H9 (cell line): ENCODE data around the gene PLEKHA8. TPM values are rescaled to one million over a fixed set of nuclear protein-coding genes. Genes with fewer than 3 reads are reported as not detected.

Source experiments
- DNase-seq: peaks from one replicate; pipeline ENCODE4 v3.0.0-alpha.2; 2017
- H2AFZ ChIP-seq: one replicate; pipeline ENCODE4 v1.6.1; 2013; ENCODE audit warnings: mild to moderate bottlenecking, low read length, control low read depth, moderate library complexity
- H2AK5ac ChIP-seq: 2 replicates; pipeline ENCODE4 v1.6.1; 2013; ENCODE audit warnings: low read length, control low read depth, mixed read lengths; ENCODE audit not compliant: insufficient read length
- H2BK120ac ChIP-seq: one replicate; pipeline ENCODE4 v1.6.1; 2013; ENCODE audit warnings: low read depth, mild to moderate bottlenecking, low read length, control low read depth, inconsistent platforms; ENCODE audit not compliant: poor library complexity, severe bottlenecking
- H2BK12ac ChIP-seq: 2 replicates; pipeline ENCODE4 v1.6.1; 2013; ENCODE audit warnings: low read length, control low read depth, mixed read lengths, low read depth; ENCODE audit not compliant: insufficient read length
- H2BK15ac ChIP-seq: 2 replicates; pipeline ENCODE4 v1.6.1; 2013; ENCODE audit warnings: low read depth, low read length, control low read depth
- H2BK20ac ChIP-seq: one replicate; pipeline ENCODE4 v1.6.1; 2013; ENCODE audit warnings: low read depth, mild to moderate bottlenecking, low read length, control low read depth, inconsistent platforms; ENCODE audit not compliant: poor library complexity, severe bottlenecking
- H2BK5ac ChIP-seq: 2 replicates; pipeline ENCODE4 v1.6.1; 2013; ENCODE audit warnings: low read length, control low read depth, mixed read lengths; ENCODE audit not compliant: insufficient read length
- H3K14ac ChIP-seq: 2 replicates; pipeline ENCODE4 v1.6.1; 2013; ENCODE audit warnings: low read length, control low read depth; ENCODE audit not compliant: insufficient read depth
- H3K18ac ChIP-seq: 2 replicates; pipeline ENCODE4 v1.6.1; 2013; ENCODE audit warnings: low read depth, mild to moderate bottlenecking, mixed read lengths, low read length, control low read depth; ENCODE audit not compliant: insufficient read length
- H3K23ac ChIP-seq: 2 replicates; pipeline ENCODE4 v1.6.1; 2013; ENCODE audit warnings: low read length, control low read depth, mixed read lengths, low read depth; ENCODE audit not compliant: insufficient read length
- H3K23me2 ChIP-seq: 2 replicates; pipeline ENCODE4 v1.6.1; 2013; ENCODE audit warnings: low read depth, mild to moderate bottlenecking, mixed read lengths, low read length, control low read depth; ENCODE audit not compliant: insufficient read length, poor library complexity, severe bottlenecking
- H3K27ac ChIP-seq: 2 replicates; pipeline ENCODE4 v1.5.1; 2013; ENCODE audit warnings: low read length, control low read depth, mixed read lengths, low read depth; ENCODE audit not compliant: insufficient read length
- H3K27me3 ChIP-seq: 2 replicates; pipeline ENCODE4 v1.6.1; 2013; ENCODE audit warnings: low read length, control low read depth, inconsistent platforms; ENCODE audit not compliant: insufficient read depth
- H3K4ac ChIP-seq: 2 replicates; pipeline ENCODE4 v1.6.1; 2013; ENCODE audit warnings: low read depth, mild to moderate bottlenecking, control low read depth, inconsistent platforms, low read length, moderate library complexity
- H3K4me1 ChIP-seq: 2 replicates; pipeline ENCODE4 v1.6.1; 2013; ENCODE audit warnings: low read length, control low read depth, inconsistent platforms; ENCODE audit not compliant: insufficient read depth
- H3K4me2 ChIP-seq: 2 replicates; pipeline ENCODE4 v1.6.1; 2013; ENCODE audit warnings: low read length, control low read depth, mixed read lengths; ENCODE audit not compliant: insufficient read length, insufficient read depth
- H3K56ac ChIP-seq: 2 replicates; pipeline ENCODE4 v1.6.1; 2013; ENCODE audit warnings: low read depth, mild to moderate bottlenecking, mixed read lengths, low read length, control low read depth; ENCODE audit not compliant: insufficient read length
- H3K79me1 ChIP-seq: 2 replicates; pipeline ENCODE4 v1.6.1; 2013; ENCODE audit warnings: low read depth, mild to moderate bottlenecking, moderate library complexity, low read length, control low read depth, inconsistent platforms; ENCODE audit not compliant: insufficient read depth, poor library complexity, severe bottlenecking
- H3K79me2 ChIP-seq: 2 replicates; pipeline ENCODE4 v1.6.1; 2013; ENCODE audit warnings: low read length, control low read depth, inconsistent platforms; ENCODE audit not compliant: insufficient read depth
- H3K9ac ChIP-seq: 2 replicates; pipeline ENCODE4 v1.6.1; 2013; ENCODE audit warnings: low read length, control low read depth, mixed read lengths; ENCODE audit not compliant: insufficient read length; ENCODE audit errors: extremely low read depth
- H3K9me3 ChIP-seq: one replicate; pipeline ENCODE4 v1.6.1; 2013; ENCODE audit warnings: low read depth, low read length, inconsistent platforms; ENCODE audit not compliant: control insufficient read depth
- H3T11ph ChIP-seq: one replicate; pipeline ENCODE4 v1.6.1; 2013; ENCODE audit warnings: mild to moderate bottlenecking, low read length, control low read depth, inconsistent platforms
- H4K20me1 ChIP-seq: one replicate; pipeline ENCODE4 v1.6.1; 2013; ENCODE audit not compliant: control insufficient read depth, insufficient read length, insufficient read depth
- H4K5ac ChIP-seq: 2 replicates; pipeline ENCODE4 v1.6.1; 2013; ENCODE audit warnings: low read depth, mild to moderate bottlenecking, mixed read lengths, low read length, control low read depth; ENCODE audit not compliant: insufficient read length
- H4K8ac ChIP-seq: replicated peaks from 2 replicates; pipeline ENCODE4 v1.6.1; 2013; ENCODE audit warnings: low read length, control low read depth, mixed read lengths, low read depth; ENCODE audit not compliant: insufficient read length
- H4K91ac ChIP-seq: 2 replicates; pipeline ENCODE4 v1.6.1; 2013; ENCODE audit warnings: low read depth, mild to moderate bottlenecking, moderate library complexity, mixed read lengths, low read length, control low read depth; ENCODE audit not compliant: insufficient read length
- H3K27ac Mint-ChIP-seq, 3 experiments: 2 replicates in 2 of 3; 3 replicates in 1 of 3; pipeline ENCODE4 v1.8.0; 2020 to 2021; ENCODE audit warnings: mixed read lengths in 3 of 3, mild to moderate bottlenecking in 1 of 3, moderate library complexity in 1 of 3
- H3K27me3 Mint-ChIP-seq: 2 replicates; pipeline ENCODE4 v1.8.0; 2021; ENCODE audit warnings: low read depth, mild to moderate bottlenecking, moderate library complexity, mixed read lengths
- H3K36me3 Mint-ChIP-seq, 3 experiments: 2 replicates in 2 of 3; 3 replicates in 1 of 3; pipeline ENCODE4 v1.8.0; 2020 to 2021; ENCODE audit warnings: low read depth in 3 of 3, mixed read lengths in 3 of 3; ENCODE audit not compliant: insufficient read depth in 1 of 3
- H3K4me1 Mint-ChIP-seq, 2 experiments: 2 replicates each; pipeline ENCODE4 v1.8.0; 2020; ENCODE audit warnings: mixed read lengths in 2 of 2
- H3K4me3 Mint-ChIP-seq, 2 experiments: 2 replicates in 1 of 2; 3 replicates in 1 of 2; pipeline ENCODE4 v1.8.0; 2020 to 2021; ENCODE audit warnings: mild to moderate bottlenecking in 2 of 2, mixed read lengths in 2 of 2, moderate library complexity in 1 of 2
- H3K9me3 Mint-ChIP-seq, 2 experiments: 2 replicates in 1 of 2; 3 replicates in 1 of 2; pipeline ENCODE4 v1.8.0; 2020; ENCODE audit warnings: mild to moderate bottlenecking in 2 of 2, mixed read lengths in 2 of 2, moderate library complexity in 1 of 2
- CTCF ChIP-seq: fragments of 200-600 bp; sonication (generic); conservative IDR thresholded peaks from 3 replicates; pipeline ENCODE4 v1.8.0; 2021; ENCODE audit warnings: antibody characterized with exemption, mild to moderate bottlenecking
- WGBS: extraction: QIAGEN DNeasy Blood & Tissue Kit; methylation state at CpG from one replicate; pipeline ENCODE4 v1.1.7; 2013; ENCODE audit warnings: missing lambda C conversion rate, low lambda C conversion rate, mixed read lengths; ENCODE audit not compliant: insufficient read length; ENCODE audit errors: extremely low coverage; 5-methylcytosine and 5-hydroxymethylcytosine counted together
- total RNA-seq: library from RNA; stranded (reverse); gene quantifications from 2 replicates; pipeline ENCODE4 v1.2.1, GENCODE V29; 2021

The PLEKHA8 gene
- total RNA-seq, 1 experiment from 2014 or later: 37.0 TPM

GRCh38 chr7:30091987-30092386, 63.8 kb downstream of the PLEKHA8 start:
- WGBS: no CpG with 5 or more reads among the region's 5 CpGs

More at GRCh38 chr7:30091987-30092386, 63.8 kb downstream of the PLEKHA8 start:
- Histone ChIP-seq H4K5ac (no peak overlapping the region), H2AFZ (no peak overlapping the region), H2BK20ac (no peak overlapping the region), H3K56ac (no peak overlapping the region), H3K14ac (no peak overlapping the region), H3K9ac (no peak overlapping the region), H4K8ac (no peak overlapping the region), H2AK5ac (no peak overlapping the region), H3T11ph (no peak overlapping the region), H4K91ac (no peak overlapping the region), H2BK5ac (no peak overlapping the region), H3K23me2 (no peaks in the 10 kb centered on the region), H3K23ac (no peak overlapping the region), H3K4me1 (no peaks in the 10 kb centered on the region; the same call in 1 of the 2 replicates), H3K27ac (no peak overlapping the region), H3K4me2 (no peak overlapping the region), H3K79me2 (no peaks in the 10 kb centered on the region), H4K20me1 (no peaks in the 10 kb centered on the region), H3K79me1 (no peaks in the 10 kb centered on the region), H2BK12ac (no peak overlapping the region), H3K9me3 (no peaks in the 10 kb centered on the region), H3K18ac (no peak overlapping the region), H2BK15ac (no peak overlapping the region), H3K27me3 (no peaks in the 10 kb centered on the region), H3K4ac (no peak overlapping the region), H2BK120ac (no peak overlapping the region)
- H3K9me3 Mint-ChIP-seq: peaks cover 12 to 17% of the 10 kb centered on the region in 2 experiments
- peaks cover 13 to 28% (median 14%) of the 10 kb centered on the region in 3 experiments for H3K36me3 Mint-ChIP-seq
- H3K4me1 Mint-ChIP-seq: peaks cover 9% of the 10 kb centered on the region in 2 experiments
- no peak overlapping the region for H3K27ac Mint-ChIP-seq
- H3K27me3 Mint-ChIP-seq: no peaks in the 10 kb centered on the region
- TF ChIP-seq CTCF: no peak
- no peak for DNase-seq
- no peak overlapping the region for H3K4me3 Mint-ChIP-seq
